ENCODE results near the gene SLC44A3. TPM values are rescaled to one million over a fixed set of nuclear protein-coding genes. Genes with fewer than 3 reads are reported as not detected.
A peak's percentile ranks its signal among the peaks of the same experiment; 100 is the strongest.

SLC44A3 gene
- total and polyA plus RNA-seq, 2 of the 8 experiments (the other 6 are each of a cell fraction or from before 2014, with no cell fraction given), result 4.2 to 5.0 TPM

- Histone ChIP-seq H3K4ac (replicated peaks; ENCODE audit: insufficient read length, low read depth, low read length) (peak overlapping the region; percentile 10), H3K27ac (ENCODE audit: low read depth, low read length) (no peak overlapping the region), H3K14ac (ENCODE audit: insufficient read length) (no peak overlapping the region), H2BK15ac (ENCODE audit: low read length) (peak overlapping the region; percentile 83; the same call in 1 of the 2 replicates), H2AK5ac (ENCODE audit: low read depth, low read length) (0 out of 2 replicates have a peak overlapping the region, but pooled peaks have one; percentile 16), H3K36me3 (ENCODE audit: control insufficient read depth in 2 of 4, insufficient read depth in 4 of 4, low read length in 3 of 4) (no peaks in the 10 kb centered on the region), H3K23me2 (ENCODE audit: low read depth, low read length) (no peaks in the 10 kb centered on the region; the same call in 1 of the 2 replicates), H2BK5ac (ENCODE audit: low read depth, low read length) (peak overlapping the region; percentile 47; the same call in 1 of the 2 replicates), H2BK20ac (ENCODE audit: low read length) (peak overlapping the region; percentile 38), H3K4me2 (ENCODE audit: insufficient read depth in 1 of 2, low read depth in 2 of 2, low read length in 2 of 2) (peak overlapping the region; percentile 7 to 52; a peak in 1 of 4 replicates), H4K5ac (ENCODE audit: insufficient read length, low read depth, low read length) (peak overlapping the region; percentile 9), H3K9me3 (ENCODE audit: insufficient read depth in 2 of 2, low read depth in 1 of 2, low read length in 1 of 2) (no peaks in the 10 kb centered on the region), H3K79me1 (ENCODE audit: low read depth, low read length) (no peaks in the 10 kb centered on the region), H4K20me1 (replicated peaks in 1 of 2; ENCODE audit: control insufficient read depth in 1 of 2, insufficient read depth in 2 of 2, low read length in 2 of 2) (no peaks in the 10 kb centered on the region), H3K27me3 (replicated peaks in 1 of 4; ENCODE audit: control insufficient read depth in 3 of 4, extremely low read depth in 1 of 4, insufficient read depth in 3 of 4, low read length in 3 of 4) (no peaks in the 10 kb centered on the region), H3K4me3 (ENCODE audit: extremely low read depth in 1 of 4, insufficient read depth in 2 of 4, low read depth in 3 of 4, low read length in 4 of 4) (peak overlapping the region in 1 of 4 experiments; percentile 4; a peak in 1 of 8 replicates), H2AFZ (ENCODE audit: low read length) (no peak overlapping the region), H4K91ac (replicated peaks; ENCODE audit: insufficient read length, low read length) (peak overlapping the region; percentile 61), H3K18ac (ENCODE audit: extremely low read depth, low read length) (peak overlapping the region; percentile 53; the same call in 1 of the 2 replicates), H3K56ac (replicated peaks; ENCODE audit: insufficient read length, low read depth, low read length) (peak overlapping the region; percentile 2), H3K23ac (ENCODE audit: insufficient read length) (no peak overlapping the region), H2BK12ac (ENCODE audit: low read depth, low read length) (peak overlapping the region; percentile 60), H3K79me2 (ENCODE audit: control insufficient read depth in 1 of 2, insufficient read depth in 2 of 2, low read length in 2 of 2) (no peaks in the 10 kb centered on the region), H4K8ac (ENCODE audit: extremely low read depth, insufficient read depth, low read length) (no peak overlapping the region), H2BK120ac (replicated peaks; ENCODE audit: low read depth, low read length) (peak overlapping the region; percentile 68), H3K4me1 (replicated peaks in 1 of 4; ENCODE audit: control insufficient read depth in 3 of 4, insufficient read depth in 4 of 4, low read length in 3 of 4) (peaks cover 7 to 38% (median 22%) of the 10 kb centered on the region in 4 experiments), H3K9ac (replicated peaks in 1 of 4; ENCODE audit: extremely low read depth in 1 of 4, low read depth in 3 of 4, low read length in 3 of 4) (no peak overlapping the region)
- FAIRE-seq (no peak), DNase-seq (ENCODE audit: low read depth in 1 of 2, low spot score in 2 of 2) (no peak)
- WGBS, 2 experiments (ENCODE audit: extremely low coverage in 1 of 2, insufficient coverage in 1 of 2, insufficient read length in 1 of 2, insufficient replicate concordance in 2 of 2, low coverage in 1 of 2, low lambda C conversion rate in 2 of 2, missing lambda C conversion rate in 1 of 2), result 55% methylated on average over 5 of the region's 5 CpGs; no CpG with 5 or more reads in 1 of the 2 experiments
- CTCF ChIA-PET (ENCODE audit: partially characterized antibody), result interaction anchor here (1.2 to 4.5 kb wide), 6 partner anchors 8 to 157 kb away, joined by 3 to 27 read pairs (median 6); no protein-coding TSS in a partner anchor
- POLR2A ChIA-PET (ENCODE audit: partially characterized antibody), result interaction anchor here (0.7 to 1.4 kb wide), 4 partner anchors 19 to 115 kb away, joined by 3 to 4 read pairs (median 3); no protein-coding TSS in a partner anchor
- TF ChIP-seq, protein P1, sequence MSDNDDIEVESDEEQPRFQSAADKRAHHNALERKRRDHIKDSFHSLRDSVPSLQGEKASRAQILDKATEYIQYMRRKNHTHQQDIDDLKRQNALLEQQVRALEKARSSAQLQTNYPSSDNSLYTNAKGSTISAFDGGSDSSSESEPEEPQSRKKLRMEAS (IDR thresholded peaks at IDR 0.05), result peak; percentile 51; the same call in 1 of the 2 replicates
- TF ChIP-seq HDAC2 (IDR thresholded peaks at IDR 0.05; ENCODE audit: borderline replicate concordance in 1 of 2, low read depth in 2 of 2, low read length in 2 of 2) (no peak), TAF7 (optimal IDR thresholded peaks at IDR 0.05; ENCODE audit: borderline replicate concordance, low read depth, low read length) (no peak), TEAD4 (IDR thresholded peaks at IDR 0.05; ENCODE audit: low read depth, low read length) (no peak), CBX8 (IDR thresholded peaks at IDR 0.05; ENCODE audit: borderline replicate concordance, low read depth, low read length) (no peak), CTCF (IDR thresholded peaks at IDR 0.05; ENCODE audit: control extremely low read depth in 1 of 3, insufficient read depth in 1 of 3, low read depth in 1 of 3, low read length in 3 of 3) (no peak), RFX5 (IDR thresholded peaks at IDR 0.05; ENCODE audit: borderline replicate concordance, low read depth, low read length) (no peak), SIX5 (IDR thresholded peaks at IDR 0.05; ENCODE audit: low read depth, low read length) (no peak), SP1 (IDR thresholded peaks at IDR 0.05; ENCODE audit: low read depth, low read length) (no peak), TCF12 (IDR thresholded peaks at IDR 0.05; ENCODE audit: low read depth, low read length) (no peak)
These were observed 66.2 kb downstream of the SLC44A3 start for GRCh38 chr1:94886361-94886760.

Data from H1 (cell line).